Neutrophil (primary cell): ENCODE measurements around the gene MAN2B1.

Experiments
- H3K27ac ChIP-seq: fragments of 200-600 bp; sonication (generic); 2 replicates; pipeline ENCODE4 v1.5.1; 2016; ENCODE audit warnings: mild to moderate bottlenecking, moderate library complexity
- H3K27me3 ChIP-seq: fragments of 200-600 bp; sonication (generic); 2 replicates; pipeline ENCODE4 v1.6.0; 2016; ENCODE audit warnings: mild to moderate bottlenecking
- H3K36me3 ChIP-seq: fragments of 200-600 bp; sonication (generic); 2 replicates; pipeline ENCODE4 v1.5.1; 2017
- H3K4me1 ChIP-seq, 2 experiments: fragments of 200-600 bp in 1 of 2; sonication (generic) in 1 of 2; 1 replicate in 1 of 2; 2 replicates in 1 of 2; pipeline versions ENCODE4 v1.5.1 to v1.6.1; 2013 to 2016; ENCODE audit warnings: low read depth in 1 of 2, low read length in 1 of 2, mild to moderate bottlenecking in 1 of 2, moderate library complexity in 1 of 2; ENCODE audit not compliant: control insufficient read depth in 1 of 2, insufficient read depth in 1 of 2
- H3K4me3 ChIP-seq, 2 experiments: fragments of 200-600 bp in 1 of 2; sonication (generic) in 1 of 2; 1 replicate in 1 of 2; 2 replicates in 1 of 2; pipeline ENCODE4 v1.5.1; 2013 to 2016; ENCODE audit warnings: low read depth in 1 of 2, low read length in 1 of 2, mild to moderate bottlenecking in 1 of 2, moderate library complexity in 1 of 2
- H3K9me3 ChIP-seq: fragments of 200-600 bp; sonication (generic); 2 replicates; pipeline ENCODE4 v1.5.1; 2016
- CTCF ChIP-seq: fragments of 200-600 bp; sonication (generic); IDR thresholded peaks from 2 replicates; pipeline ENCODE4 v1.5.1; 2016; ENCODE audit warnings: antibody characterized with exemption

Gene MAN2B1

GRCh38 chr19:12610540-12611360, 55.8 kb downstream of the MAN2B1 start, which contains the start of the genes ZNF490 and ZNF791:
TSS of gene ZNF490 (minus strand) at chr19:12610813. CDS start at chr19:12610680, 133 bp downstream.
TSS of gene ZNF791 (plus strand) at chr19:12610920. CDS start at chr19:12611080, 160 bp downstream.
- peak within 1 kb of the TSS; percentile 92 for H3K27ac ChIP-seq
- peaks cover 41 to 46% of the 10 kb centered on the region in 2 experiments for H3K4me1 ChIP-seq
- H3K27me3 ChIP-seq = no peaks in the 10 kb centered on the region
- H3K36me3 ChIP-seq = no peaks in the 10 kb centered on the region
- TF ChIP-seq CTCF = peak; percentile 47
- H3K9me3 ChIP-seq = no peaks in the 10 kb centered on the region
- peak within 1 kb of the TSS; percentile 65 to 95 for H3K4me3 ChIP-seq

GRCh38 chr19:12607631-12608030, 58.9 kb downstream of the MAN2B1 start:
- Histone ChIP-seq H3K27ac (peak overlapping the region; percentile 47), H3K4me3 (no peak overlapping the region), H3K27me3 (no peaks in the 10 kb centered on the region), H3K9me3 (no peaks in the 10 kb centered on the region), H3K4me1 (peaks cover 23 to 26% of the 10 kb centered on the region in 2 experiments), H3K36me3 (peaks cover 11% of the 10 kb centered on the region)
- TF ChIP-seq CTCF = no peak

DNA sequence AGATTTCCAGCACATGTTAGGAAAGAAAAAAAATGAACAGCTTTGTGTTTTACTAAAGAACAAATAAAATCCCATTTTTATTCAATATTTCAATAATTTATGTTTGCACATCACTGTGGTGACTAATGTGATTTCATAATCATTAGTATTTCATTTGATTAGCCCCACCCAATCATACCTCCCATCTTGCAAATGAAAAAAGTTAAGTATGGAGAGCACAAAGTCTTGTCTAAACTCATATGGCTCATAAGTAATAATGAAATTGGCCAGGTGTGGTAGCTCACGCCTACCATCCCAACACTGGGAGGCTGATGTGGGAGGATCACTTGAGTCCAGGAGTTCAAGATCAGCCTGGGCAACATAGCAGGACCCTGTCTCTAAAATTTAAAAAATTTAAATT, 59.7 kb downstream of the MAN2B1 start:
- Histone ChIP-seq H3K4me3 (no peak overlapping the region), H3K36me3 (peaks cover 13% of the 10 kb centered on the region), H3K27ac (no peak overlapping the region), H3K9me3 (no peaks in the 10 kb centered on the region), H3K4me1 (peaks cover 14 to 17% of the 10 kb centered on the region in 2 experiments), H3K27me3 (no peaks in the 10 kb centered on the region)
- TF ChIP-seq CTCF = no peak

DNA sequence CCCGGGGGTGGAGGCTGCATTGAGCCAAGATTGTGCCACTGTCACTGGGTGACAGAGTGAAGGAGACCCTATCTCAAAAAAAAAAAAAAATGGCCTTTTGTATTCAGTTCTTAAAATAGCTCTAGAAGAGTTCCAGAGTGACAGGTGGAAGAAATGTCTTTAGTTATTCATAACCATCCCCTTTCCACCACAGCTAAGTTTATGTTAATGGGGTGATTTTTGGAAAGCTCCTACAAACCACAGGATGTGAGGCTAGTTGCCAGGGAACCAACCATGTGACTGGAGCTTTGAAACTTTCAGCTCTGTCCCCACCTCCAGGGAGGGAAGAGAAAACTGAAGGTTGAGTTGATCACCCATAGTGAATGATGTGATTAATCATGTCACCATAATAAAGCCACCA, 62.8 kb downstream of the MAN2B1 start:
- Histone ChIP-seq H3K9me3 (no peaks in the 10 kb centered on the region), H3K4me1 (no peaks in the 10 kb centered on the region), H3K4me3 (no peak overlapping the region), H3K36me3 (peaks cover 13% of the 10 kb centered on the region), H3K27me3 (no peaks in the 10 kb centered on the region), H3K27ac (no peak overlapping the region)
- no peak for TF ChIP-seq CTCF

DNA sequence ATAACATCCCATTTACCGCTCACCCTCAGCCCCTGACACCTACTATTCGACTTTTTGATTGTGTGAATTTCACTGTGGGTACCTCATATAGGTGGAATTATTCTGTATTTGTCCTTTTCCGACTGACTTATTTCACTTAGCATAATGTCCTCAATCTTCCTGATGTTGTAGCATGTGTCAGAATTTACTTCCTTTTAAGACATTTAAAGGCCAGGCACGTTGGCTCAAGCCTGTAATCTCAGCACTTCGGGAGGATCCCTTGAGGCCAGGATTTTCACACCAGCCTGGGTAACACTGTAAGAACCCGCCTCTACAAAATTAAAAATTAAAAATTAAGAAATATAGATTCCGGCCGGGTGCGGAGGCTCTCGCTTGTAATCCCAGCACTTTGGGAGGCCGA, 68.9 kb downstream of the MAN2B1 start:
- H3K36me3 ChIP-seq = peaks cover 17% of the 10 kb centered on the region
- H3K27ac ChIP-seq = no peak overlapping the region
- H3K27me3 ChIP-seq = no peaks in the 10 kb centered on the region
- TF ChIP-seq CTCF = no peak
- H3K9me3 ChIP-seq = no peaks in the 10 kb centered on the region
- H3K4me3 ChIP-seq = no peak overlapping the region
- no peaks in the 10 kb centered on the region for H3K4me1 ChIP-seq
